Neural progenitor cell (in vitro differentiated cells): ENCODE results near the gene BRD4. TPM values are rescaled to one million over a fixed set of nuclear protein-coding genes. Genes with fewer than 3 reads are reported as not detected.

Experiments
- DNase-seq: peaks from one replicate; pipeline ENCODE4 v3.0.0-alpha.2; 2016; ENCODE audit warnings: low spot score
- H2AFZ ChIP-seq: fragments of 200-600 bp; sonication (generic); replicated peaks from 2 replicates; pipeline ENCODE4 v1.6.1; 2016; ENCODE audit warnings: antibody characterized with exemption
- H3F3A ChIP-seq: fragments of 200-600 bp; sonication (generic); 2 replicates; pipeline ENCODE4 v1.6.1; 2016; ENCODE audit warnings: antibody characterized with exemption, low read depth
- H3K27ac ChIP-seq: fragments of 200-600 bp; sonication (generic); 2 replicates; pipeline ENCODE4 v1.5.1; 2016; ENCODE audit warnings: mild to moderate bottlenecking
- H3K27me3 ChIP-seq: fragments of 200-600 bp; sonication (generic); 2 replicates; pipeline ENCODE4 v1.6.1; 2016; ENCODE audit warnings: mild to moderate bottlenecking, moderate library complexity
- H3K36me3 ChIP-seq: fragments of 200-600 bp; sonication (generic); 2 replicates; pipeline ENCODE4 v1.5.1; 2016
- H3K4me1 ChIP-seq: fragments of 200-600 bp; sonication (generic); 2 replicates; pipeline ENCODE4 v1.6.1; 2016; ENCODE audit warnings: mixed run types
- H3K4me2 ChIP-seq: fragments of 200-600 bp; sonication (generic); 2 replicates; pipeline ENCODE4 v1.6.1; 2016
- H3K4me3 ChIP-seq: fragments of 200-600 bp; sonication (generic); 2 replicates; pipeline ENCODE4 v1.5.1; 2016
- H3K79me2 ChIP-seq: fragments of 200-600 bp; sonication (generic); 2 replicates; pipeline ENCODE4 v1.6.1; 2016; ENCODE audit warnings: low read depth
- H3K9ac ChIP-seq: fragments of 200-600 bp; sonication (generic); 2 replicates; pipeline ENCODE4 v1.6.1; 2016
- H3K9me3 ChIP-seq: fragments of 200-600 bp; sonication (generic); 2 replicates; pipeline ENCODE4 v1.5.1; 2016; ENCODE audit warnings: low read depth
- H4K20me1 ChIP-seq: fragments of 200-600 bp; sonication (generic); 2 replicates; pipeline ENCODE4 v1.6.1; 2016; ENCODE audit warnings: low read depth
- H3K27ac Mint-ChIP-seq: 3 replicates; pipeline ENCODE4 v1.8.0; 2021; ENCODE audit warnings: mixed read lengths
- H3K27me3 Mint-ChIP-seq: 2 replicates; pipeline ENCODE4 v1.8.0; 2022; ENCODE audit warnings: low read depth, mild to moderate bottlenecking, inconsistent platforms, moderate library complexity, mixed read lengths; ENCODE audit not compliant: insufficient read depth
- H3K36me3 Mint-ChIP-seq: 3 replicates; pipeline ENCODE4 v1.8.0; 2021; ENCODE audit warnings: mixed read lengths
- H3K4me1 Mint-ChIP-seq: 3 replicates; pipeline ENCODE4 v1.8.0; 2021; ENCODE audit warnings: mixed read lengths
- H3K4me3 Mint-ChIP-seq: 3 replicates; pipeline ENCODE4 v1.8.0; 2021; ENCODE audit warnings: mild to moderate bottlenecking, moderate library complexity, mixed read lengths
- H3K9me3 Mint-ChIP-seq: 3 replicates; pipeline ENCODE4 v1.8.0; 2020; ENCODE audit warnings: mixed read lengths
- CTCF ChIP-seq: fragments of 200-600 bp; sonication (generic); IDR thresholded peaks from 2 replicates; pipeline ENCODE4 v1.5.1; 2017; ENCODE audit warnings: antibody characterized with exemption, mild to moderate bottlenecking
- EZH2 ChIP-seq: fragments of 200-600 bp; sonication (generic); IDR thresholded peaks from 2 replicates; pipeline ENCODE4 v1.6.1; 2017; ENCODE audit warnings: antibody characterized with exemption, mild to moderate bottlenecking, moderate library complexity
- EZH2phosphoT487 ChIP-seq: fragments of 200-600 bp; sonication (generic); IDR thresholded peaks from 2 replicates; pipeline ENCODE4 v1.6.1; 2017; ENCODE audit warnings: antibody characterized with exemption
- total RNA-seq: library from RNA; depleted of rRNA; stranded (reverse); fragments of >200 nt; gene quantifications from 2 replicates; pipeline ENCODE4 v1.2.3, GENCODE V29; 2015; ENCODE audit warnings: low replicate concordance

Gene BRD4
- total RNA-seq, 1 donor from 2014 or later = 14.5 TPM

- Histone ChIP-seq H4K20me1 (peaks cover 82% of the 10 kb centered on the region), H3K4me3 (no peak overlapping the region), H3K27ac (no peak overlapping the region), H3K4me1 (peaks cover 16% of the 10 kb centered on the region), H3F3A (peaks cover 7% of the 10 kb centered on the region), H3K4me2 (no peak overlapping the region), H3K36me3 (no peaks in the 10 kb centered on the region), H3K27me3 (no peaks in the 10 kb centered on the region), H2AFZ (no peak overlapping the region), H3K79me2 (peaks cover 92% of the 10 kb centered on the region), H3K9ac (no peak overlapping the region), H3K9me3 (no peaks in the 10 kb centered on the region)
- TF ChIP-seq EZH2 (no peak), EZH2phosphoT487 (no peak), CTCF (no peak)
- H3K27me3 Mint-ChIP-seq = peaks cover 8% of the 10 kb centered on the region
- H3K9me3 Mint-ChIP-seq = peaks cover 2% of the 10 kb centered on the region
- no peak for DNase-seq
- peaks cover 62% of the 10 kb centered on the region for H3K4me1 Mint-ChIP-seq
- no peak overlapping the region for H3K4me3 Mint-ChIP-seq
- no peak overlapping the region for H3K27ac Mint-ChIP-seq
- H3K36me3 Mint-ChIP-seq = peaks cover 18% of the 10 kb centered on the region
Measured at GRCh38 chr19:15328312-15328711, 4.0 kb downstream of the BRD4 start.

GRCh38 chr19:15324791-15325519, 7.4 kb downstream of the BRD4 start:
- Histone ChIP-seq H3K79me2 (peaks cover 100% of the 10 kb centered on the region), H3K27me3 (no peaks in the 10 kb centered on the region), H3K9ac (no peak overlapping the region), H3K36me3 (no peaks in the 10 kb centered on the region), H3K27ac (no peak overlapping the region), H4K20me1 (peaks cover 100% of the 10 kb centered on the region), H3K4me3 (no peak overlapping the region), H3K4me2 (peak overlapping the region; percentile 65), H3K9me3 (no peaks in the 10 kb centered on the region), H3F3A (peaks cover 7% of the 10 kb centered on the region), H2AFZ (no peak overlapping the region), H3K4me1 (peaks cover 13% of the 10 kb centered on the region)
- Mint-ChIP-seq H3K36me3 (peaks cover 16% of the 10 kb centered on the region), H3K27ac (no peak overlapping the region), H3K27me3 (peaks cover 5% of the 10 kb centered on the region), H3K4me1 (peaks cover 60% of the 10 kb centered on the region), H3K4me3 (peak overlapping the region; percentile 24), H3K9me3 (peaks cover 4% of the 10 kb centered on the region)
- DNase-seq = peak; percentile 40
- no peak for TF ChIP-seq EZH2
- no peak for TF ChIP-seq EZH2phosphoT487
- no peak for TF ChIP-seq CTCF

GRCh38 chr19:15323496-15324235, 8.7 kb downstream of the BRD4 start:
- H3K4me2 ChIP-seq = no peak overlapping the region
- H3K36me3 ChIP-seq = no peaks in the 10 kb centered on the region
- peaks cover 53% of the 10 kb centered on the region for H3K4me1 Mint-ChIP-seq

More at GRCh38 chr19:15323496-15324235, 8.7 kb downstream of the BRD4 start:
- no peaks in the 10 kb centered on the region for H3K9me3 ChIP-seq
- H3K79me2 ChIP-seq = peaks cover 100% of the 10 kb centered on the region
- peaks cover 7% of the 10 kb centered on the region for H3F3A ChIP-seq
- DNase-seq = no peak
- H4K20me1 ChIP-seq = peaks cover 100% of the 10 kb centered on the region
- H3K36me3 Mint-ChIP-seq = peaks cover 10% of the 10 kb centered on the region
- H2AFZ ChIP-seq = no peak overlapping the region
- H3K9me3 Mint-ChIP-seq = peaks cover 4% of the 10 kb centered on the region
- H3K27me3 Mint-ChIP-seq = peaks cover 5% of the 10 kb centered on the region
- H3K4me3 ChIP-seq = no peak overlapping the region
- H3K9ac ChIP-seq = no peak overlapping the region
- peaks cover 13% of the 10 kb centered on the region for H3K4me1 ChIP-seq
- TF ChIP-seq EZH2phosphoT487 (no peak), CTCF (no peak), EZH2 (no peak)
- H3K4me3 Mint-ChIP-seq = no peak overlapping the region
- H3K27me3 ChIP-seq = no peaks in the 10 kb centered on the region
- no peak overlapping the region for H3K27ac ChIP-seq
- no peak overlapping the region for H3K27ac Mint-ChIP-seq
